HG03469 (cell line): ENCODE results near the gene AKR1B1.

ENCODE experiments used
- ATAC-seq: cut with Tn5 transposase; IDR thresholded peaks from one replicate; pipeline ENCODE4 v1.9.1; 2021; ENCODE audit warnings: mild to moderate bottlenecking, moderate library complexity, moderate number of reproducible peaks; ENCODE audit not compliant: unreplicated experiment

AKR1B1 gene

DNA sequence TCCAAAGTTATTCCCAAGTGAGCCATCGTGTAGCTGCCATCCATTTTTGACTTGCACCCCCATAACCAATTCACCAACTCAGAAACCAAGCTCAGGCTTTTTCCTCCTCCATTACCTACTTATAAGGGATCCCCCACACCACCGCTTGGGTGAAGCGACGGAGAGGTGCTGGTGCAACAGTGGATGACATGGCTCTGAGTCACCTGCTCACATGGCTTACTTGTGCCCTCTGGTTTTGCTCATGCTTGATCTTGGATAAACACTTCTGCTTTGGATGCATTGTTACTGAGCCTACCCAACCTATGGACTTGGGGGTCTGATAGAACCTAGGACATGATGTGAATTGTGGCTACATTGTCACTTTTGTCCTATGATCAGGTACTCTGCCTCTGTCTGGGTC lies 12.0 kb upstream of the AKR1B1 start:
- no peak for ATAC-seq

DNA sequence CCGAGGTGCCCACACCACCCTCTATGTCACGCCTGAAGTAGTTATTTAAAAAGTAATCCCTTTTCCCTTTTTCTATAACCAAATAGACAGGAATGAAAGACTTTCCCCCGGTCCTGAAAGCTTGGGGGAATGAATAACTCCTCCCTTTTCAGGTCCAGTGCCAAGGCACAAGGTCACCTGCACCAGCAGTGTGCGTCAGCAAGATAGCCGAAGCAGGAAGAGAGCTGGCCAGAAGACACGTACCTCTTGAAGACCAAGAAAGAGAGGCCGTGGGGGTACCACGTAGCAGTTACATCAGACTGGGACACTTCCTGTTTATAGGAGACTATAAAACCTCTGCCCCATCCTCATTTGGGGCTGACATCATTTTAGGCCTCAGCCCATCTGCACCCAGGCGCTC lies 10.7 kb upstream of the AKR1B1 start:
- no peak for ATAC-seq

DNA sequence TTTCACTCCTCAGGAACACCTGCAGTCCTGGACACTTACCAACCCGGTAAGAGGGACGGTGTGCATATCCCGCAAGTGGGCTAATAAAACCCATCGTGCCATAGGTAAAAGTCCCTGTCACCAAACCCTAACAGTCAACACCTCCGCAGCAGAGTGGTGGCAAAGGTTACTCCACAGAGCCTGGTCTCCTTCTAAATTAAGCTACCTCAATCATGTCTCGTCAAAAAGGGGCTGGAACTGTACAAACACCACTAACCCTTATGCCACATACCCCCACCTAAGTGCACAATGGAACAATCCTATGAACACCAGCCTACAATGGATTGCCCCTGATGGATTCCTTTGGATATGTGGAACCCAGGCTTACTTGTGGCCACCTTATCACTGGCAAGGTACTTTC lies 9.6 kb upstream of the AKR1B1 start:
- no peak for ATAC-seq

DNA sequence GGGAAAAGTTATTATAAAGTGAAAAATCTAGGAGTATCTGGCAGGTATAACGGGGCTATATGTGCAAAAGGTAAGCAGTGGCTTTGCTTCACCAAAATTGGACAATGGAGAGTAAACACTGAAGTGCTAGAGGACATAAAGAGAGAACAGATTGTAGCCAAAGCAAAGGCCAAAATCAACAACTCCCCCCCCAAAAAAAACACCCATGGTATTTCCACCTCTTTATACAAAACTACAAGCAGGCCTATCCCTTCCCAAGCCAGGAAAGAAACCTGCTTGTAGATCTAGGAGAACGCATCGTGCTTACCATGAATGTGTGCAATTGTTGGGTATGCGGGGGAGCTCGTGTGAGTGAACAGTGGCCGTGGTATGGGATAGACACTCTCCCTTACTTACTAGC lies 9.2 kb upstream of the AKR1B1 start:
- no peak for ATAC-seq

DNA sequence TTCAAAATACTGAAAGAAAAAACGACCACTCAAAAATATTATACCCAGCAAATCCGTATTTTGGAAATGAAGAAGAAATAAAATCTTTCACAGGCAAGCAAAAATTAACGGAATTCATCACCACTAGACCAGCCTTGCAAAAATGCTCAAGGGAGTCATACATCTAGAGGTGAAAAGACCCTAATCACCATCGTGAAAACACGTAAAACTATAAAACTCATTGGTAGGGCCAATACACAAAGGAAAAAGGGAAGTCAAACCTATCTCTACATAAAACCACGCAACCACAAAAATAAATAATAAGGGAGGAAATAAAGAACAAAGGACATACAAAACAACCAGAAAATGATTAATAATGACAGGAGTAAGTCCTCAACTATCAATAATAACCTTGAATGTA lies 6.6 kb upstream of the AKR1B1 start:
- no peak for ATAC-seq

DNA sequence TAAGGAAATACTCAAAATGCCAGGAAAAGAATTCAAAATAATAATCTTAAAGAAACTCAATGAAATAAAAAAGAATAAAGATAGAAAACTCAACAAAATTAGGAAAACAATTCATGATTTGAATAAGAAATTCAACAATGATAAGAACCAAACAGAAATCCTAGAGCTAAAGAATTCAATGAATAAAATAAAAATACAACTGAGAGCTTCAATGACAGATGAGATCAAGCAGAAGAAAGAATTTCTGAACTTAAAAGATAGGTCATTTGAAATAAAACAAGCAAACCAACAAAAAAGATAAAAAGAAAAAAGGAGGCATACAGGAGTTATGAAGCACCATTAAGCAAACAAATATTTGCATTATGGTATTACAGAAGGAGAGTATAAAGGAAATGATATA lies 5.6 kb upstream of the AKR1B1 start:
- ATAC-seq: no peak

DNA sequence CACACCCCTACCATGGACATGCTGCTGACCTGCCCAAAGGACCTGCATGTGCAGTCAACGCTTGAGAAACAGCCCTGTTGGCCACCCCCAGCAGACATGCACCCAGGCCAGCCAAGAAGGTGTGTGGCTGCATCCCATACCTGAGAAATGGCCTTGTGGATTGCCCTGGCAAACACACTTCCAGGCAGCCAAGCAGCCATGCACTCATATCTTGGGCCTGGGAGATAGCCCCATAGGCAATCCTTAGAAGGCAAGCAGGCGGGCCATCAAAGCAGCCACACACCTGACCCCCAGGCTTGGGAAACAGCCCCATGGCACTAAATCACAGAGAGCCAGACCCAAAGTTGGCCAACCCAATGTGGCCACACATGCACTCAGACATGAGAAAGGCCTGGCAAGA lies 4.9 kb upstream of the AKR1B1 start:
- ATAC-seq: no peak

DNA sequence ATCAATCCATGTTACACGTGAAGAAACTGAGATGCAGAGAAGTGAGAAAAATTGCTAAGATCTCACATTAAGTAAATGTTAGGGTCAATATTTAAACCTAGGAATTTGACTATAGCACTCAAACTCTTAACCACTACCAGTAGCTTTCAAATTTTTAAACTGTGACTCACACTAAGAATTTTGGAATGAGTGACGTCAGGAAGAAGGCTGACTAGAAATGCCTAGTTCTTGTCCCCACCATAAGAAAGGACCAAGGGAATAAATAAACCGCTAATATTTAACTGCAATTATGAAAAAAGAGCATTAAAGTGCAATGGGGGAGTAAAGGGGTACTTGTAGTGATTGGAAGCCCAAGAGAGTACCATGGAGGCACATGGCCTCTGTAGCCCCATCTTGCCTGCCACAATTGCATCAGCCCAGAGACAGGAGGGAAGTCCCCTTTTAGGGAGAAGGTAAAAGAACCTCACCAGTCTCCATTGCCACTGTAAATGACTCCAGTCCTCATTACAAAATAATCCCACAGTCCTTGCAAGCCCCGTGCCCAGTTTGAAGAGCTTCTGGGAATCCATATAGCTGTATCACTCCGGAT lies 3.5 kb upstream of the AKR1B1 start:
- ATAC-seq: no peak

DNA sequence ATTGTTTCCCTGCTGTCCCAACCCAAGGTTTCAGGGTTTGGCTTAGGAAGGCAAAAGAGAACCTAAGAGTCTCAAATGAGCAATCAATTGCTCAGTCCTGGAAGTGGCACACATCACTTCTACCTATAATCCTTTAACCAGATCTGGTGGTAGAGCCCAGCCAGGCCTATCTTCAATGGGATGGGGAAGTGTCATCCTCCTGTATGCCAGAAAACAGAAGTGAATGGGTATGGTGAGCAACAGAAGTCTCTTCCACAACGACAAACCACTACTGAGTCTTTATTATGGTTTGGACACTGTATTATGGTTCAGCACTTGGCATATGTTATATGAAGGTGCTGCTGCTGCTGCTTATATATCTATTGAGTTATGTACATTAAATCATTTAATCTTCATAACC lies 3.0 kb upstream of the AKR1B1 start:
- no peak for ATAC-seq

DNA sequence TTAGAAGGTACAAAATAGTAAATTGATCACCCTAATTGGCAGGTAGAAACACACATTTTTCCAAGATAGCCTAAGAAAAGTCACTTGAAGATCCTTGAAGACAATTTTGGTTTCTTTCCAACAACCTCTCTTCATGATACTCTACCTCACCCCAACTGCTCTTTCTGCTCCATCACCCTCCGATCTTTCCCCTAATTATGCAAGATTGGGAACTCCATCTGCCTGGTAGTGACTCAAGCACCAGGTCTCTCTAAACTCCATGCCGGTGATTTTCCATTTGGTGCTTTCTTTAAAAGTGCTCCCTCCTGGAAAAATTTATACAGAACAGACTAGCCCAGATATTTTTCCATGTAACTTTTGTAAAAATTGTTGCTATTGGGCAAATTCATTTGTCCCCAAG lies 1.1 kb upstream of the AKR1B1 start:
- no peak for ATAC-seq

DNA sequence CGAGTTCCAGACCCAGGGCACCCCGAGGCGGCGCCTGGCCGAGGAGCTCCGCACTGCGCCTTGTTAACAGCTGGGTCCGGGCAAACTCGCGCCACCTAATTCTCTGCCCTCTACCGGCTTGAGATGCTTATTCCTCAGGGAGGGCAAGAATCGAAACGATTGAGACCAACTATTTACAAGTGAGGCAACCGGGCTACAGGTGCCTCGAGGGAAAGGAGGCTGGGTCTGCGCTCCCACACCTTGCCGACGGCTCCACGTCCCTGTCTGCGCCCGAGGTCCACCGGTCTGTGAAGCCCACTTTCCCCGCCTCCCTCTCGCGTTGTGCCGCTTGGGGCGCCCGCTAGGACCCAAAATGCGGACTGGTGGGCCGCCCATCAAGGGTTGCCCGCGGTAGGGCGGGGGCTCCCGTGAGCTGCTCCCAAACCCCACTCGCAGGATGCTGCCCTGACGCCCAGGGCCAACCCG lies 527 bp downstream of the AKR1B1 start:
- ATAC-seq: peak; percentile 24

DNA sequence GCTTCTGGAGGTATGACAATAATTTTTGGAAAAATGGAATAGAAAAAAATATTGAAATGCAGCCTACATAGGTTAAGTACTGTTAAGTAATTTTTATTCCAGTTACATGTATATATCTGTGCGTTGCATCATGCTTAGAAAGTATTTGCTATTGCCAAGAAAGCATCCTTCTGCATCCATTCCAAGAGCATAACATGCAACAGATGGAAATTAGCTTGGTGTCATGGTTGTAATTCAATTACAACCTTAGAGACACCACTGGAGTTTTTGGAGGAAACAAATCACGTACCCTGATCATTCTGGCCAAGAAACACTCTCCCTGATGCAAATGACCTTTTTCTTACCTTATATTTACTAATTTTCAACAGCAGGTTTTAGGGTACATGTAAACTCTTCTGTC lies 1.7 kb downstream of the AKR1B1 start:
- ATAC-seq: no peak

DNA sequence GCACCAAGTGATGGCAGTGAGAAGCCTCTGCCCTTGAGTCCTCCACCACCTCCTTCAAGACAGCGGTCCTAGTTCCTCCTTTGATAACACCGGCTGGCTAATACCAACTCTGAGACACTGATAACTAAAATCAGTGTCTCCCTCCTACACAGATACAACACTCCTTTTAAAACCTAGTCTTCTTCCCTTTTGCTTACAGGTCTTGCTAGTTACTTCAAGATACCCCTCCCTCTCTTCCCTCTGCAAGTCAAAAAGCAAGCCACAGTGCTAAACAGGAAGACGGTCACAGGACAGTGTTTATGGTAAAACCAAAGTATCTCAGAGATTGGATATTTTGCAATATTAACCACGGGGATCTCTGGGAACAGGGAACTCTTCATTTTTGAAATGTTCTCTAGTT lies 4.6 kb downstream of the AKR1B1 start:
- ATAC-seq: no peak

DNA sequence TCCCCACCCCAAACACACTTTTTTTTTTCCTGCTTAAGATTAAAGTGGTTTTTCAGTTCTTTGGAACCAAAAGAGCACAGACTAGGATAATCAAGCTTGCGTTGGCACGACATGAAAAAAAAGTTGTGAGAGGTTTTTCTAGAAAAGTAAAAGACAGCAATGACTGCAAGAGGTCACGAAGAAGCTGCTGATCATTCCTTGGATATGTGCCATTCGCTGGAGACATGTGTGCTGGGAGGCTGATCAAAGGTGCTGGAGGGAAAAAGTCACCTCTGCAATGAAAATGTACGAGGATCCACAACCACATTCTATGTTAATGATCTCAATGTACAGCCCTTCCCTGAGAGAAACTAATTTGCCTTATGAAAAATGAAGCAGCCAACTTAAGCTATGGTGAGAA lies 5.4 kb downstream of the AKR1B1 start:
- no peak for ATAC-seq

DNA sequence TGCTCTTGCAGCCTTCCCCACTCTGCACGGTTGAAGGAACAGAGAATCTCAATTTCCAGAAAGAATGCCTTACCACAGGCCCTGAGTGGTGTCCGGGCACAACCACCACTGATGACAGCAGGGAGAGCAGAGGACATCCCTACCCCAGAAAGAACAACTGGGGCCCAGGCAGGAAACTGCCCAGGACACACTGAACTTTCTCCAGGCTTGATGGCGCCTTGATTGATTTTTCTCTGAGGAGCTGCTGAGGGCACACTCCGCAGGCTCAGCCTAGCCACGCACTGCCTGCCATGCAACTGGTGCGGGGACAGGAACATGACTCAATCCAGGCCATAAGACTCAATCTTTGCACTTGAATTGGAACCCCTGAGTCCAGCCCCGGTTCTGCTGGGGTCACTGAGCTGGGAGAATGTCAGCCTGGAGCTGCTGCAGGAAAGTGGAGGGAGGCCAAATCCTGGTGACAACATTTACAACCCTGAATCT lies 5.9 kb downstream of the AKR1B1 start:
- no peak for ATAC-seq

DNA sequence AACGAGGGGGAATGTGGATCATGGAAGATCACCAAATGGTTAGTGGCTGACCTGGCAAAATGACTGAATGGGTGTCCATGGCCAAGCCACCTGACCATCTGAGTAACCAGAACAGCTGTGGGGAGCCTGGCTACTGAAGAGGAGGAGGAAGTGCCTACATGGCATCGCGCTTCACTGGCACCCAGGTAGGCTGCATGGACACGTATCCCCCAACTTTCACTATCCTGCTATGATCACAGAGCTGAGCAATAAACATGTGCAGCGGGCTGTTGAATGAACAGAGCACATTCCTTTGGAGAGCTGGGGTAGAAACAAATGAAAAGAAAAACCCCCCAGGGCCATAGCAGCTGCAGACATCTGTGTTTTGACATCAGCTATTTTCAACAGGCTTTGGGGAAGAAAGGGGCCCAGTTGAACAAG lies 6.5 kb downstream of the AKR1B1 start:
- ATAC-seq: no peak

DNA sequence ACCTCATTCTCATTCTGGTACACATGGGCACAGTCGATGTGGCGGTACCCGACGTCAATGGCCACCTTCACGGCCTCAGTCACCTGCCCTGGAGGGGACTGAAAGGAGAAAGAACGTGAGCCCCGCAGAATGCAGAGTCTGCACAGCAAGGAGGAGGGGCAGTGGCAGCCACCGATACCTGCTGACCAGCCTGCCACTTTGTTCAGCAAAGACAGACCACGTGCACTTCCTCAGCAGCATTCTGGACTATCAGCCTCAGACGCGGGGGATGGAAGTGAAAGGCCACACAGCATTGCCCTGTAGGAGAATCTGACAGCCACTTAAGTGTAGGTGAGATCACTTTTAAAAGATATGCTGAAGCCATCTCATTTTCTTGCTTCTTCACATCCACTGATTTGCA lies 7.2 kb downstream of the AKR1B1 start:
- ATAC-seq: no peak

DNA sequence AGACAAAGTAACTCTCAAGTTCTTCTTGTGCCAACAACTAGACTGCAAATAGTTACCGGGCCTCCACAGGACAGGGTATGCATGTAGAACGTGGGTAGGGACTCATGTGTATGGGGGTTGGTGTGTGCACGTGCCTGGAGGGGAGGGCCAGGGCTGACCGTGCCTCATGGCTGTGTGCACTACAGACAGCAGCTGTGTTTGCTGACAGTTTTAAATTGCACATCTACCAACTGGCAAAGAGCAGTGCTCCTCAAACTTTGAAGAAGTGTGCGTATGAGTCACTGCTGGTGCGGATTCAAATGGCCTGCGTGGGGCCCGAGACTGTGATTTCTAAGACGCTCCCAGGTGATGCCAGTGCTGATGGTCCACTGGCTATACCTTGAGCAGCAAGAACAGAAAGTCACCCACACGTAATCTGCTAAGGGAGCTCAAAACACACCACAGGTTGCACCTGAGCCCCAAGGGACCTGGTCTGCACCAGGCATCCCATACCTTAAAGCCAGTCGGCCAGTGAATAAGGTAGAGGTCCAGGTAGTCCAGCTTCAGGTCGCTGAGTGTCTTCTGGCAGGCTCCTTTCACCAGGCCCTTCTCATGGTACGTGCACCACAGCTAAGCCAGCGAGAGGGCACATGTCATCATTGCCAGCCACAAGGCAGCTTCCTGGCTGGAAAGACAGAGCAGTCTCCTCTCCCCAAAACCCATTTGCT lies 8.5 kb downstream of the AKR1B1 start:
- ATAC-seq: no peak

DNA sequence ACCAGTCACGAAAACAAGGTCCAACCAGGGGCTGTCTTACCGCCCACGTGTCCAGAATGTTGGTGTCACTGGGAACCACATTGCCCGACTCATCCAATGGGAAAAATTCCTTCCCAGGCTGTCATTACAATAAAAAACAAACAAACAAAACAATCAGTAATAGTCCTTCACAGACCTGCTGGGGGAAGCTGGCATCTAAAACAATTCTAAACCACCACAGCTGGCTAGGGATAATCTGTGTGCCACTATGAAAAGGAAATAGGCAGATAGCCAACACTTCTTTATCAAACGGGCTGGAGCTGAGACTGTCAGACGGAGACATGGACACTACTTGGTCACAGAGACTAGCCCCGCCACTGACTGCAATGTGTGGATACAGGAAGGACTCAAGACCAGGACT lies 9.2 kb downstream of the AKR1B1 start:
- no peak for ATAC-seq

DNA sequence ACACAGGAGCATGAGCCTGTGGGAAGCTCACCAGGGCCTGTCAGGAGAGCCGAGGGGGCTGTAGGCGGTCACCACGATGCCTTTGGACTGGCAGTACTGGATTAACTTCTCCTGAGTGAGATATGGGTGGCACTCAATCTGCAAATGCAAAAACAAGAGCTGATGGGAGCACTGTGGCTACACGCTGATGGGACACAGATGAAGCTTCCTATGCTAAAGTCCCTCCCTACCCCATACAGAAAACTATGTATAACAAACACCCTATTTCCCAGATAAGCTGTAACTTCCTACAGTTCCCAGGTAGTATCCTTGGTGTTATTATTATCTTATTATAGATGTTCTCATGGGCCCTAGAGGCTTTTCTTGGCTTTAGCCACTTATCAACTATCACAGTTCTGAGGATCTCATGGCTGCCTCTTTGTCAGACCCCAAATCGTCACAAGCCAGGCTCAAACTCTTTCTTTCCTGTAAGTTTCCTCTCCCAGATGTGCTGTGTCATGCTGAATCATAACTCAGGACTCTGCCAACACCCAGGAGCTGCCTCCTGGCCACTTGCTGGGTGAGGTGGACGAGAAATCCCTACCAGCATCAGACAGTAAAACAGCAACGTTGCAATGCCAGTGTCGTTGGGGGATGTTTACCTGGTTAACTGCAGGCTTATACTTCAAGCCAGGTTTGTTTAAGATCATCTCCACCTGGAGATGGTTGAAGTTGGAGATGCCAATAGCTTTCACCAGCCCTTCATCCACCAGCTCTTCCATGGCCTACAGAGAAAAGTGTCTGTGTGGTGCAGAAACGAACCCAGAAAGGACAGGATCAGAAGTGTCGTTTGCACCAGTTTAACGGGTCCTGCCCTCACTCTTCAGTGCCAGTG lies 10.3 kb downstream of the AKR1B1 start:
- no peak for ATAC-seq

DNA sequence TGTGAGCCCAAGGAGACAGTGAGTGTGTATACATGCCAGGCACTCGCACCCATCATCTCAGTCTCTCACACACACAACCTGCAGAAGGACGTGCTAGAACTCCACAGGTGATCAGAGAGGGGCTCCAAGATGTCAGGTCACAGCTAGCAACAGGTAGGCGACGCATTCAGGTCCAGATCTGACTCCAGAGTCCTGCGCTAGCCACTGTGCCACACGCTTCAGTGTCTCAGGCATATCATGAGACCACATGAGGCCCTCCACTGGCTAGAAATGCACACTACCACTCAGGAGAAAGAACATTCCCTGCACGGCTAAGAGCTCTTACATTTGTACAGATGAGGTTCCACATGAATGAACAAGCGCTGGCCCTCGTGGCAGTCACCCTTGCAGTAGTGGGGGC lies 11.5 kb downstream of the AKR1B1 start:
- ATAC-seq: no peak

DNA sequence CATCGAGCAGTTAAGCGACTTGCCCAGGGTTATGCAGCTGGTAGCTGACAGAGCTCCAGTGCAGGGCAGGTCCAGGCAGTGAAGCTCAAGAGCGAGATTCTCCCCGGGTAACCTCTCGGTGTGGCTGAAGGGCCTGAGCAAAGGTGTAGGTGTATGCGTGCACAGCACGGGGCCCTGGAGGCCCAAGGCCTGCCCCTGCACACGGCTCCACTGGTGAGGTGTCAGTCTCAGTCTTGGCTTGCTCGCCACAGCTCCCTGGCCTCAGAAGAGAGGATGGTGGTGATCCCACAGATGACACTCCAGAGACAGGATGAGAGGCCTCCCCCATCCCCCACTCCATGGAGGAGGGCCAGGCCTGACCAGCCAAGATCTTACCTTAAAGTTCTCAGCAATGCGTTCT lies 12.0 kb downstream of the AKR1B1 start:
- no peak for ATAC-seq
